Skeletal muscle tissue (tissue), 4 donors: ENCODE measurements around the gene OPA3. TPM values are rescaled to one million over a fixed set of nuclear protein-coding genes. Genes with fewer than 3 reads are reported as not detected.
A peak's percentile ranks its signal among the peaks of the same experiment; 100 is the strongest.

Experiments used
- H3K27ac ChIP-seq: one replicate; pipeline ENCODE4 v1.7.0; 2013; ENCODE audit warnings: mild to moderate bottlenecking, low read depth, low read length, inconsistent platforms
- H3K27me3 ChIP-seq, 3 donors: one replicate each; pipeline ENCODE4 v1.7.0; 2013; ENCODE audit warnings: low read length in 3 of 3; ENCODE audit not compliant: control insufficient read depth in 3 of 3, insufficient read depth in 3 of 3
- H3K36me3 ChIP-seq, 3 donors: one replicate each; pipeline ENCODE4 v1.7.0; 2013; ENCODE audit warnings: low read length in 3 of 3; ENCODE audit not compliant: control insufficient read depth in 3 of 3, insufficient read depth in 3 of 3
- H3K4me1 ChIP-seq, 3 donors: one replicate each; pipeline ENCODE4 v1.7.0; 2013; ENCODE audit warnings: low read length in 3 of 3, mild to moderate bottlenecking in 3 of 3; ENCODE audit not compliant: control insufficient read depth in 3 of 3, insufficient read depth in 3 of 3
- H3K4me3 ChIP-seq, 3 donors: one replicate each; pipeline ENCODE4 v1.7.0; 2013; ENCODE audit warnings: low read length in 3 of 3
- H3K9ac ChIP-seq, 3 donors: one replicate each; pipeline ENCODE4 v1.7.0; 2013; ENCODE audit warnings: low read length in 3 of 3, mild to moderate bottlenecking in 3 of 3, moderate library complexity in 2 of 3, low read depth in 1 of 3
- H3K9me3 ChIP-seq, 3 donors: one replicate each; pipeline ENCODE4 v1.7.0; 2013; ENCODE audit warnings: low read length in 3 of 3; ENCODE audit not compliant: control insufficient read depth in 3 of 3
- total RNA-seq: library from RNA; depleted of rRNA; stranded (reverse); fragments of >200 nt; gene quantifications from one replicate; pipeline ENCODE4 v1.2.3, GENCODE V29; 2014
- donor health status: Osteomylitis.

The OPA3 gene
- total RNA-seq, 1 donor from 2014 or later, result 3.7 TPM

DNA sequence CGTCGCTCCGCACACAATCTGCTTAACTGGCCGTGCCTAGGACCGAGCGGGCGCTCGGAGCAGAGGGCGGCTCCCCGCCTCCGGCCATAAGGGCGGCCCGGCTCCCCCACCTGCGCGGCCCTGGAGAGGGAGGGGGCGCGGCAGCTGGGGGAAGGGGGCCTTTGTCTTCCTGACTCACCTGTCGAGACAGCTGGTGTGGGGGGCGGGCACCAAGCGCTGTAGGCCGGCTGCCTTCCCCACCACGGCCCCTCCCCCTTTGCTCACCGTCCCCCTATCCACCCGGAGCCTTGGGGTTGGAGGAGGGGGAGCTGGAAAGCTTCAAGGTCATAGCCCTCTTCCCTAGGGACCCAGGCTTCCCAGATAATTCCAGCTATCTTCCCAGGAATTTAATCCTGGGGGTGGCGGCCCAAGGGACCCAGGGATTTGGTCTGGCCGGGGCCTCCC, 76.2 kb downstream of the OPA3 start:
- Histone ChIP-seq H3K36me3 (no peaks in the 10 kb centered on the region), H3K9me3 (no peaks in the 10 kb centered on the region), H3K27me3 (no peaks in the 10 kb centered on the region), H3K4me3 (peak overlapping the region; percentile 93 to 96 (median 96)), H3K27ac (peak overlapping the region; percentile 88), H3K4me1 (peaks cover 21 to 32% (median 22%) of the 10 kb centered on the region in 3 donors), H3K9ac (peak overlapping the region; percentile 71 to 93 (median 88))

DNA sequence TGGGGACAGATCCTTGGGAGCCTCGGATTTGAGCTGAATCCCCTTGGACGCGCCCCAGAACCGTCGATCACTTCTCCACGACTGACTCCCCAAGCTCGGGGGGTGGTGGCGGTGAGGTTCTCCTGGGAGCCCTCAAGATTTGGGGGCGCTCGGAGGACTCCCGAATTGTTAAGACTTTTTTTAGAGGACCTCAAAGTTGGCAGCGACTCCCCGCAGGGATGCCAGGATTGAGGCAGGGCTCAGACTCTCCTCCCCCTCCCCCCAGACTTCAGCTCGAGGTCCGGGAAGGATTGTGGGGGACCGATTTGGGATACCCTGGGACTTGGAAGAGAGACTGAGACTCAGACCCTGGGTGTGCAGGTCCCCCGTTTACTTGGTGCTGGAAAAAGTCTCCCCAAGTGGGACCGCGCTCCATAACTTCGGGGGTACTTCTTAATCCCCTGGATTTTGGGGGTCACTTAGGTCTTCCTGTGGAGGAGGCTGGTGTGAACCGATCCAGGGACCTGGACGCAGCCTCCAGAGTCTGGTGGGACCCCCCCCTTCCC, 76.7 kb downstream of the OPA3 start:
- Histone ChIP-seq H3K27ac (peak overlapping the region; percentile 88), H3K4me3 (peak overlapping the region; percentile 93 to 96 (median 96)), H3K36me3 (no peaks in the 10 kb centered on the region), H3K27me3 (no peaks in the 10 kb centered on the region), H3K9me3 (no peaks in the 10 kb centered on the region), H3K9ac (peak overlapping the region; percentile 71 to 93 (median 88)), H3K4me1 (peaks cover 16 to 27% (median 22%) of the 10 kb centered on the region in 3 donors)

DNA sequence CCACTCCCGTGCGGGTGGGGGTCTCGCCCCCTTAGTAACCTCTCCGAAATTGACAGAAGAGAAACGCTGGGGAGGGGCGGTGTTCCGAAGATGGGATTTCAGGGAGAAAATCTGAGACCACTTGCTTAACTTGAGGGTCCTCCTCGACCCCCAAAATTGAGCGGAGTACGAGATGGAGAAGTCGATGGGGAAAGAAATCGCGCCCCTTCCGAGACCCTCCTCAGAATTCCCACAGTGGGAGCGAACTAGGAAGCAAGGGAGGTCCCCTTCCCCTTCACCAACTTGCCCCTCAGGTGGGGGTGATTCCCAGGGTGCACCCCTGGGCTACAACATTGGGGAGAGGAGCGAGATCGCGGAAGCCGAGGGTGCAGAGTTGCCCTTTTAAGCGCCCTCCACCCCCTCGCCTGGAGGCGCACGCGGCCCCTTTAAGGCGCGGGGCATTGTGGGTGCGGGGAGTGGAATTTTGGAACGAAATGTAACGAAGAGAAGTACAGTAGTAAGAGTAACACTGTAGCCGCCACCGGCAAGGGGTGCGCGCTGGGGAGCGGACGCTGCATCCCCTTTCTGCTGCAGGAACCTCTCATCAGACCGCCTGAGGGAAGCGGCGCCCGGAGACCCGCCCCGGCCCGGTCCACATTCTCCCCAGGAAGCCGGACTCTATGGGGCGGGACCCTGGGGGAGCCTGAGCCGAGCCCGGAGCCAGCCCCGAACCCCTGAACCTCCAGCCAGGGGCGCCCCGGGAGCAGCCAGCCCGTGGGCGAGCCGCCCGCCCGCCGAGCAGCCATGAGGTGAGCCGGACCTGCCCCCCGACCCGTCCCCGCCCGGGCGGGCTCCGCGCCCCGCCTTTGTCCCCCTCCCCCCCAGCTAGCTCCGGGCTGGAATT, 77.4 kb downstream of the OPA3 start, which contains the start of gene VASP:
VASP (plus strand) TSS at position 491 of the 883 bp plus-strand sequence; CDS start at position 784, 293 bp downstream.
- Histone ChIP-seq H3K9me3 (no peaks in the 10 kb centered on the region), H3K4me3 (peak within 1 kb of the TSS; percentile 93 to 96 (median 96)), H3K27me3 (no peaks in the 10 kb centered on the region), H3K9ac (peak within 1 kb of the TSS; percentile 88 to 94 (median 93)), H3K27ac (peak within 1 kb of the TSS; percentile 88), H3K36me3 (no peaks in the 10 kb centered on the region), H3K4me1 (peaks cover 16 to 26% (median 22%) of the 10 kb centered on the region in 3 donors)

DNA sequence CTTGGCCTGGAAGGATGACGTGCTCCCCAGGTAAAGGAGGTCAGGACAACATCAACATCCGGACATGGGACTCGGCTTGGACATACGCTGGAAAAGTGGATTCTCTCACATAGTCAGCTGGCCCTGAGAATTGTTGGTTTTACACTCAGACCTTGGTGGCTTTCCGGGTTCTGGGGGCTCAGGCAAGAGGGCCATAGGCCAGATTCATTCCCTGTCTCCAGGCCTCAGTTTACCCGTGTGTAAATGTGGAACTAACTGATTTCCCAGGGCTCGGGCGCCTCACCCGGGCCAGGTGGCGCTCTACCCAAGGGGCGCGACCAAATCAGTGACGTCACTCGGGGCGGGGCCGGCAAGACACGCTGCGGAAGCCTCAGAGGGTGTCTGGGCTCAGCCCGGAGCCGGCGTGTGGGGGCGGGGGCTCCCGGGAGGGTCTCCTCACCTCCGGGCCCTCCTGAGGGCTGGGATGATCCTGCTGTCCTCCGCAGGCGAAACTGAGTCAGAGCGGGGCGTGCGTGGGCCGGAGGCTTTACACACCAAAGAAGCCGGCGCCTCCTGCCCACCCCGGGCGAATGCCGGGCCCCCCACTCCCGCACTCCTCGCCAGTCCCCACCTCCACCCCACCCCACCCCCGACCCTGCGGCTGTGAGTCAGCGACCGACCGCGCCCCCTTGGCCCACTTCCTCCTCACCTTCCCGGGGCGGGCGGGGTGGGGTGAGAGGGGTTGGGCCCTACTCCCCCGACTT, 78.2 kb downstream of the OPA3 start:
- Histone ChIP-seq H3K27ac (peak overlapping the region; percentile 88), H3K9me3 (no peaks in the 10 kb centered on the region), H3K4me3 (peak overlapping the region; percentile 93 to 96 (median 96)), H3K4me1 (peaks cover 16 to 22% (median 18%) of the 10 kb centered on the region in 3 donors), H3K27me3 (peaks cover 0 to 4% (median 0%) of the 10 kb centered on the region in 3 donors), H3K36me3 (no peaks in the 10 kb centered on the region), H3K9ac (peak overlapping the region; percentile 88 to 94 (median 93))

DNA sequence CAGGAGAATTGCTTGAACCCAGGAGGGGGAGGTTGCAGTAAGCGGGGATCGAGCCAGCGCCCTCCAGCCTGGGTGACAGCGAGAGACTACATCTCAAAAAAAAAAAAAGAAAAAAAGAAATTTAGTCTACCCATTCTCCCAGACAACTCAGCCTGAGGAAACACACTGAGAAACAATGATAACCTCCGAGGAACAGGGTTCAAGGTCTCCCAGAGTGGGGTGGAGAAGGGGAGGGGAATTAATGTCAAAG, 78.7 kb downstream of the OPA3 start:
- peaks cover 0 to 9% (median 0%) of the 10 kb centered on the region in 3 donors for H3K27me3 ChIP-seq
- H3K36me3 ChIP-seq, result no peaks in the 10 kb centered on the region
- peaks cover 16 to 22% (median 18%) of the 10 kb centered on the region in 3 donors for H3K4me1 ChIP-seq
- peak overlapping the region; percentile 57 to 96 (median 93) for H3K4me3 ChIP-seq
- H3K9me3 ChIP-seq, result no peaks in the 10 kb centered on the region
- peak overlapping the region; percentile 88 for H3K27ac ChIP-seq
- H3K9ac ChIP-seq, result peak overlapping the region; percentile 70 to 88 (median 80)

DNA sequence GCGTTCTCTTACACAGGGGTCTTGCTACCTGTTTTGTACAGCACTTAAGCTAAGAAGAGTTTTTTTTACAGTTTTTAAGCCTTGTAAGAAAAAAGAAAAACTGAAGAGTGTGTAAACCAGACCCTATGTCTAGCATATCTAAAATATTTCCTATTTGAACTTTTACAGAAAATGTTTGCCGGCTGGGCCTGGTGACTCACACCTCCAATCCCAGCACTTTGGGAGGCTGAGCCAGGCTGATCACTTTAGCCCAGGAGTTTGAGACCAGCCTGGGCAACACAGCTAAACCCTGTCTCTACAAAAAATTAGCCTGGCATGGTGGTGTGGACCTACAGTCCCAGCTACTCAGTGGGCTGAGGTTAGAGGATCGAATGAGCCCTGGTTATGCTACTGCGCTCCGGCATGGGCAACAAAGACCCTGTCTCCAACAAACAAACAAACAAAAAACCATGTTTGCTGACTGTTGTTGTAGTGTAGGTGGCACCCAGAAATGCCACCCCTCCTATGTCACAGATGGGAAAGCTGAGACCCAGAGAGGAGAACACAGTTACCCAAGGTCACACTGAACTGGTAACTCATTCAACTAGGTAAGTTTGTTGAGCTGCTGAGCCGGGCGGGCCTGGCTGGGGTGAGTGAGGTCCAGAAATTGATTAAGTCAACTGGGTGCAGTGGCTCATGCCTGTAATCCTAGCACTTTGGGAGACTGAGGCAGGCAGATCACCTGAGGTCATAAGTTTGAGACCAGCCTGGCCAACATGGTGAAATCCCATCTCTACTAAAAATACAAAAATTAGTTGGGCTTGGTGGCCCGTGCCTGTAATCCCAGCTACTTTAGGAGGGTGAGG, 79.2 kb downstream of the OPA3 start:
- no peaks in the 10 kb centered on the region for H3K9me3 ChIP-seq
- H3K9ac ChIP-seq, result no peak overlapping the region
- H3K4me3 ChIP-seq, result no peak overlapping the region
- peaks cover 16 to 22% (median 17%) of the 10 kb centered on the region in 3 donors for H3K4me1 ChIP-seq
- peak overlapping the region; percentile 88 for H3K27ac ChIP-seq
- no peaks in the 10 kb centered on the region for H3K36me3 ChIP-seq
- H3K27me3 ChIP-seq, result peaks cover 0 to 10% (median 0%) of the 10 kb centered on the region in 3 donors

DNA sequence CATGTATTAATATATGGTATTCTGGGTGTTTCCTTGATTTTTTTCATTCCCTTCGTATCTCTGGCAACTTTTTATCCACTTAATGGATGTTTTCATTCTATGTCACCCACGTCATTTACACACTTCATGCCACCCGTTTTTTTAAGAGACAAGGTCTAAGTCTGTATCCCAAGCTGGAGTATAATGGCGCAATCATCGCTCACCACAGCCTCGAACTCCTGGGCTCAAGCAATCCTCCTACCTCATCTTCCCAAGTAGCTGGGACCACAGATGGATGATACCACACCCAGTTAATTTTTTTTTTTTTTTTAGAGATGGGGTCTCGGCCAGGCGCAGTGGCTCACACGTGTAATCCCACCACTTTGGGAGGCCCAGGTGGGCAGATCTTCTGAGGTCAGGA, 80.7 kb downstream of the OPA3 start:
- Histone ChIP-seq H3K9me3 (no peaks in the 10 kb centered on the region), H3K4me3 (no peak overlapping the region), H3K27me3 (peaks cover 6 to 14% (median 7%) of the 10 kb centered on the region in 3 donors), H3K4me1 (peaks cover 10 to 21% (median 15%) of the 10 kb centered on the region in 3 donors), H3K27ac (no peak overlapping the region), H3K36me3 (no peaks in the 10 kb centered on the region), H3K9ac (no peak overlapping the region)

DNA sequence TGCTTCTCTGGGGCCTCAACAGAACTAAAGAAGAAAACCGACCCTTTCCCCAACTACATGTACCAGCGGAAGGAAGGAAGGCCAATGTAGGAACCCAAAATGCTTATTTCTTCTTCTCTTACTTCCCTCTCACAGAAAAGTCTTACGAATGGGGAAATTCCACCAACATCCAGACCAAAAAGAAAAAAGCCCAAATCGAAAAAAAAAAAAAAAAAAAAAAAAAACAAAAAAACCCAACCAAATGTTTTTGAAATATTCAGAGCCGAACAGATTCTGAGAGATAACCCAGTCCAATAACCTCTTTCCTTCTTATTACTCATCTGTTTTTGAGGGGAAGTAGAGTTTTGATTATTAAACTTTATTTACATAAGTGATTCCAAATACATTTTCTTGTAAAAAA, 82.5 kb downstream of the OPA3 start:
- Histone ChIP-seq H3K9ac (no peak overlapping the region), H3K9me3 (no peaks in the 10 kb centered on the region), H3K36me3 (no peaks in the 10 kb centered on the region), H3K4me1 (peaks cover 12 to 22% (median 18%) of the 10 kb centered on the region in 3 donors), H3K27me3 (peaks cover 6 to 23% (median 7%) of the 10 kb centered on the region in 3 donors), H3K27ac (no peak overlapping the region), H3K4me3 (no peak overlapping the region)

DNA sequence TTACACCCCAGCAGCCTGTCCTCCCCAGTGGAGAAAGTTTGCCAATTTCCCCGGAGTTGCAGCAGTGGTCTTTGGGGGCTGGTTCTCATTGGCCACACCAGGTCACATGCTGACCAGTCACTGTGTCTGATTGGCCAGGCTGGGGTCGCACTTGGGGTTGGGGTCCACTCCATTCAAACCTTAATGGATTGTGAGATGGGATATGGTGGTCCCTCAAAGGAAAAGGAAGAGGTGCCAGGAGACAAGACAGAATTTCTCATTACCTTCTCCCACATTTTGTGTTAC, 82.9 kb downstream of the OPA3 start:
- Histone ChIP-seq H3K4me1 (peaks cover 13 to 23% (median 20%) of the 10 kb centered on the region in 3 donors), H3K27ac (no peak overlapping the region), H3K36me3 (no peaks in the 10 kb centered on the region), H3K9ac (no peak overlapping the region), H3K4me3 (no peak overlapping the region), H3K27me3 (peaks cover 6 to 23% (median 7%) of the 10 kb centered on the region in 3 donors), H3K9me3 (no peaks in the 10 kb centered on the region)
